ENCODE measurements around the gene ERN1. TPM values are rescaled to one million over a fixed set of nuclear protein-coding genes. Genes with fewer than 3 reads are reported as not detected.

The ERN1 gene
- total and polyA plus RNA-seq, 2 of the 13 experiments (the other 11 are each of a cell fraction or from before 2014, with no cell fraction given) = 6.0 to 12.7 TPM

DNA sequence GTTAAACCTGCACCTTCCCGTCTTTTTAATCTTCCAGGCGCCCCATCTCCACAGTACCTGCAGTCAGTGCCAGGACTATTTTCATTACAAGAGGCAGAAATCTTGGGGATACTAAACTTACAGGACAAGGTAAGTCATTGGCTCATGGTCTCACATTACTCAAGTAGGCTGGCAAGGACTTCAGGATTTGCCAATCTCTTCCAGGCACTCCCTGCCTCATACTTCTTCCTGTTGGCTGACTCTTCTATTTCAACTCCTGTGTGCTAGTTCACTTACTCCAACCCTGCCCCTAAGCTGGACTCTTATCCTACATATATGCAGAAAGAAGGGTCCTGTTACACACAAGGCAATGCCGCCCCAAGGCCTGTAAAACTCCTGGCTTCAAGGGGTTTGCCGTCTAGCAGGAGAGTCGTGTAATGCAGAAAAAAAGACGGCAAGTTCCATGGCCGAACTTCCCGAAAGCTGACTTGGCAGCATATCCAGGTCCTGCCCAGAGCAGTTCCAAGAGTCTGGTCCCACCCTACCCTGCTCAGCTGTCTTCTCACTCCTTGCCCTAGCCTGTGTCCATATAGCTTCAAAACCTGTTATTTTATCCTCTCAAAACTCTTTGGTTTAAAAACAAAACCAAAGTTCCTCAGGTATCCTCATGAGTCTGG is 14.8 kb downstream of the ERN1 start (continued):
- TF ChIP-seq, protein P1, sequence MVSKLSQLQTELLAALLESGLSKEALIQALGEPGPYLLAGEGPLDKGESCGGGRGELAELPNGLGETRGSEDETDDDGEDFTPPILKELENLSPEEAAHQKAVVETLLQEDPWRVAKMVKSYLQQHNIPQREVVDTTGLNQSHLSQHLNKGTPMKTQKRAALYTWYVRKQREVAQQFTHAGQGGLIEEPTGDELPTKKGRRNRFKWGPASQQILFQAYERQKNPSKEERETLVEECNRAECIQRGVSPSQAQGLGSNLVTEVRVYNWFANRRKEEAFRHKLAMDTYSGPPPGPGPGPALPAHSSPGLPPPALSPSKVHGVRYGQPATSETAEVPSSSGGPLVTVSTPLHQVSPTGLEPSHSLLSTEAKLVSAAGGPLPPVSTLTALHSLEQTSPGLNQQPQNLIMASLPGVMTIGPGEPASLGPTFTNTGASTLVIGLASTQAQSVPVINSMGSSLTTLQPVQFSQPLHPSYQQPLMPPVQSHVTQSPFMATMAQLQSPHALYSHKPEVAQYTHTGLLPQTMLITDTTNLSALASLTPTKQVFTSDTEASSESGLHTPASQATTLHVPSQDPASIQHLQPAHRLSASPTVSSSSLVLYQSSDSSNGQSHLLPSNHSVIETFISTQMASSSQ (IDR thresholded peaks at IDR 0.05; ENCODE audit: low read depth) = no peak
- TF ChIP-seq, protein P1 (CRISPR knock-in tag; IDR thresholded peaks at IDR 0.05; ENCODE audit: borderline replicate concordance) = no peak
- TF ChIP-seq SAFB2 (CRISPR knock-in tag; IDR thresholded peaks at IDR 0.05; ENCODE audit: borderline replicate concordance, low read depth) (no peak), KDM3A (CRISPR knock-in tag; IDR thresholded peaks at IDR 0.05; ENCODE audit: low read depth) (no peak), MIXL1 (CRISPR knock-in tag; IDR thresholded peaks at IDR 0.05) (no peak), ZBTB8A (CRISPR knock-in tag; IDR thresholded peaks at IDR 0.05; ENCODE audit: borderline replicate concordance, low read depth) (no peak)

DNA sequence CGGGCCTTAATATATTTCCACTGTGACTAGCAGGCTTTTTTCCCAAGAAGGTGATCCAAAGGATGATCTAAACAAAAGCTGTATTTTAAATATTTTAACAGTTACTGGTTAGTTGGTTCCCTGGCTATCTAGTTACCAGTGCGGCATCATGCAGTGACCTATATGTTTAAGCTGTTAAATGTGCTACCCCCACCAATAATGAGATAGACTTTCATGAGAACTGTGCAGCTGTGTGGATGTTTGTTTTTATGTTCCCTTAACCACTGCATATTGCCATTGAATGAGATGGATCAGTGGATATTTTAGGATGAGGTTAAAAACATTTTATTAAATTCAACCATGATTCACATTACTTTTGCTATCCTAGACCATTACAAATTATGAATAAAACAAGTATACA is 16.9 kb downstream of the ERN1 start:
- H3K27me3 ChIP-seq (ENCODE audit: control insufficient read depth in 1 of 2, insufficient read depth in 2 of 2, low read length in 2 of 2) = no peaks in the 10 kb centered on the region
- CTCF ChIA-PET (ENCODE audit: low intra/inter-chr PET ratio, low total read pairs) = no interaction called here
- FAIRE-seq = no peak
- TF ChIP-seq, protein P2, sequence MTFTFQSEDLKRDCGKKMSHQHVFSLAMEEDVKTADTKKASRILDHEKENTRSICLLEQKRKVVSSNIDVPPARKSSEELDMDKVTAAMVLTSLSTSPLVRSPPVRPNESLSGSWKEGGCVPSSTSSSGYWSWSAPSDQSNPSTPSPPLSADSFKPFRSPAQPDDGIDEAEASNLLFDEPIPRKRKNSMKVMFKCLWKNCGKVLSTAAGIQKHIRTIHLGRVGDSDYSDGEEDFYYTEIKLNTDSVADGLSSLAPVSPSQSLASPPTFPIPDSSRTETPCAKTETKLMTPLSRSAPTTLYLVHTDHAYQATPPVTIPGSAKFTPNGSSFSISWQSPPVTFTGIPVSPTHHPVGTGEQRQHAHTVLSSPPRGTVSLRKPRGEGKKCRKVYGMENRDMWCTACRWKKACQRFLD (CRISPR knock-in tag; IDR thresholded peaks at IDR 0.05; ENCODE audit: borderline replicate concordance) = no peak
- TF ChIP-seq FOXA1 (IDR thresholded peaks at IDR 0.05) (no peak), FOXA1 (CRISPR knock-in tag; IDR thresholded peaks at IDR 0.05) (no peak), ZSCAN21 (CRISPR knock-in tag; IDR thresholded peaks at IDR 0.05; ENCODE audit: borderline replicate concordance) (no peak), LRRFIP1 (CRISPR knock-in tag; conservative IDR thresholded peaks at IDR 0.05) (no peak)
- TF ChIP-seq, protein P3, sequence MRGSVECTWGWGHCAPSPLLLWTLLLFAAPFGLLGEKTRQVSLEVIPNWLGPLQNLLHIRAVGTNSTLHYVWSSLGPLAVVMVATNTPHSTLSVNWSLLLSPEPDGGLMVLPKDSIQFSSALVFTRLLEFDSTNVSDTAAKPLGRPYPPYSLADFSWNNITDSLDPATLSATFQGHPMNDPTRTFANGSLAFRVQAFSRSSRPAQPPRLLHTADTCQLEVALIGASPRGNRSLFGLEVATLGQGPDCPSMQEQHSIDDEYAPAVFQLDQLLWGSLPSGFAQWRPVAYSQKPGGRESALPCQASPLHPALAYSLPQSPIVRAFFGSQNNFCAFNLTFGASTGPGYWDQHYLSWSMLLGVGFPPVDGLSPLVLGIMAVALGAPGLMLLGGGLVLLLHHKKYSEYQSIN (CRISPR knock-in tag; IDR thresholded peaks at IDR 0.05; ENCODE audit: borderline replicate concordance) = no peak

More for the DNA sequence above, 16.9 kb downstream of the ERN1 start:
- no TSS peak for BruUV-seq (replicated peaks)
- DNase-seq (ENCODE audit: low spot score) (no peak), ATAC-seq (no peak)
- Histone ChIP-seq H3K4me1 (ENCODE audit: insufficient read depth, low read length) (peaks cover 16% of the 10 kb centered on the region), H3K79me2 (ENCODE audit: insufficient read depth, low read length) (peaks cover 25% of the 10 kb centered on the region), H3K9me3 (ENCODE audit: low read length) (no peaks in the 10 kb centered on the region), H4K20me1 (ENCODE audit: insufficient read depth, low read length) (no peaks in the 10 kb centered on the region), H2AFZ (ENCODE audit: low read length) (no peak overlapping the region), H3K9ac (ENCODE audit: insufficient read depth, low read depth, low read length) (no peak overlapping the region), H3K4me3 (replicated peaks in 1 of 3; ENCODE audit: insufficient read depth in 1 of 3, low read depth in 2 of 3, low read length in 3 of 3) (no peak overlapping the region), H3K4me2 (ENCODE audit: low read depth, low read length) (no peak overlapping the region), H3K27ac (ENCODE audit: extremely low read length, insufficient read depth, low read length) (no peak overlapping the region), H3K36me3 (replicated peaks in 1 of 2; ENCODE audit: control insufficient read depth in 1 of 2, insufficient read depth in 2 of 2, low read length in 2 of 2) (peaks cover 0 to 3% of the 10 kb centered on the region in 2 experiments; a peak in 1 of 5 replicates)
- in situ Hi-C loops (cut with HindIII; ENCODE audit: extremely low pct_ligation_motif_present, low pct_unique_long_range_greater_than_20kb) (no loop called here), intact Hi-C loops (cut with micrococcal nuclease; ENCODE audit: unreplicated experiment) (no loop called here)
- 96% methylated on average over 2 of the region's 2 CpGs for WGBS (ENCODE audit: low lambda C conversion rate)
- POLR2A ChIA-PET = interaction anchor here (0.7 to 1.2 kb wide), 2 partner anchors 17 to 32 kb away, joined by 3 read pairs; no protein-coding TSS in a partner anchor

Measured in HepG2 (cell line).